HG03103 (cell line): ENCODE data around the gene CCR1.
"Not testable (repeated sequence)": the region's sequence is repeated elsewhere in the genome, so short reads cannot be mapped to it uniquely, and the experiment has no call there.

Experiments used
- ATAC-seq: cut with Tn5 transposase; IDR thresholded peaks from one replicate; pipeline ENCODE4 v1.9.1; 2021; ENCODE audit warnings: low read depth; ENCODE audit not compliant: unreplicated experiment

CCR1 gene

DNA sequence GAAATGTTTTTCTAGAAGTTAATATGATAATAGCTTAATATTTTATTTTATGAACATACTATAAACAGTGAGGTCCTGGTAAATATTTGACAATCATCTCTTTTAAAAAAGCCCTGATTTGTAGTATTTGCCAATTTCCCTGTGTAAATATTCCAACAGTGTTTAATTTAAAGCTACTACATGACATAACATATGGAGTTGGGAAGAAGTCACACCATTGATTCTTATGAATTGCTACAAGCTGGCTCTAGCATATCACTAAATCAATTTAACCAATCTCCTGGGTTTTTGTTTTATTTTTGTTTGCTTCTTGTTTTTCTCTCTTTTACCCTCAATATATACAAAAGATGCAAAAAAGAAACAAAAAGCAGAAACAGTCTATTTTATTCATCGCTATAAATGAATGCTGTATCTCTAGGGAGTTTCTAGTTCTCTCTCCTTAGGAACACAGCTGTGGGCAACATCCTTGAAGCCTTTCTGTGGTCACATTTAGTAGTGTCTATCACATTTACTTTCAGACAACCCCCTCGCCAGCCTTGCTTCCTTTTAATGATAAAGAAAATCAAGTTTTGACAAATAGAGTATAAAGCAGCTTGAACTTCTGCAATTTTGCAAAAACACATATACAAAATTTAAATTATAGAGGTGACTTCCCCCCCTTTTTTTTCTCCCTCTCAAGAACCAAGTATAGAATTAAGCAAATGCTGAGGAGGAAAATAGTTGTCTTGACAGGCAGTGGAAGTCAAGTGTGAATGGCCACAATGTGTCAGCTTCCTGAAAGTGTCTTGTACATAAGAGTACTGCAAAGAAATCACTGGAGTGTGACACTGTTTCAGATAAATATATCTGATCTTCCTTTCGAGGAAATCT is 21.4 kb downstream of the CCR1 start:
- peak; percentile 61 for ATAC-seq

DNA sequence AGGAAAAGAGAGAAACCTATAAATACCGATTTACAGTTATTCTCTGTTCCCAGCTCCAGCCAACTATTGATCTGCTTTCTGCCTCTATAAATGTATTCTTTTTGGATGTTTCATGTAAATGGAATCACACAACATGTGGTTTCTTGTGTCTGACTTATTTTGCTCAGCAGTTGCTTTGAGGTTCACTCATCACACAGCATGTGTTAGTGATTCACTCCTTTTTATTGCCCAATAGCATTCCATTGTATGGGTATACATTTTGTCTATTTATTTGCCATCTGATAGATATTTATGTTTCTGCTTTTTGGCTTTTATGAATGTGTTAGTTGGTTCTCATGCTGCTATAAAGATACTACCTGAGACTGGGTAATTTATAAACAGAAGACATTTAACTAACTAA is 23.6 kb downstream of the CCR1 start:
- ATAC-seq = no peak

DNA sequence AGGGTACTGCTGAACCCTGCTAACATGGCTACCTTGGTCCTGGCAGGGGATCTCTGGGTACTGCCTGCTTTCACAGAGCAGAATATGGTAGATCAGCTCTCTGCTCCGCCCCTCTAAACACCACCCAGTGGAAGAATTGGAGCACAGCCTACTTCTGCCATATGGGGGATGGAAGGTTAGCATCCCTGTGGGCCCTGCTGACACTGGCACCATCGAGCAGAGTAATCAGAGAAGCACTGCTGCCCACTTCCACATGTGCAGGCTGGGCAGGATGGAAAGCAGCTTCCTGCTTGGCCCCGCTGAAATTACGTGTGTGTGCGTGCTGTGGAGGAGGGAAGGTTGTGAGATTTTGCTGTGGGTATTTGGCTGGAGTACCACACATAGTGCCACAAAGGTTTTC is 24.8 kb downstream of the CCR1 start:
- ATAC-seq = no peak

DNA sequence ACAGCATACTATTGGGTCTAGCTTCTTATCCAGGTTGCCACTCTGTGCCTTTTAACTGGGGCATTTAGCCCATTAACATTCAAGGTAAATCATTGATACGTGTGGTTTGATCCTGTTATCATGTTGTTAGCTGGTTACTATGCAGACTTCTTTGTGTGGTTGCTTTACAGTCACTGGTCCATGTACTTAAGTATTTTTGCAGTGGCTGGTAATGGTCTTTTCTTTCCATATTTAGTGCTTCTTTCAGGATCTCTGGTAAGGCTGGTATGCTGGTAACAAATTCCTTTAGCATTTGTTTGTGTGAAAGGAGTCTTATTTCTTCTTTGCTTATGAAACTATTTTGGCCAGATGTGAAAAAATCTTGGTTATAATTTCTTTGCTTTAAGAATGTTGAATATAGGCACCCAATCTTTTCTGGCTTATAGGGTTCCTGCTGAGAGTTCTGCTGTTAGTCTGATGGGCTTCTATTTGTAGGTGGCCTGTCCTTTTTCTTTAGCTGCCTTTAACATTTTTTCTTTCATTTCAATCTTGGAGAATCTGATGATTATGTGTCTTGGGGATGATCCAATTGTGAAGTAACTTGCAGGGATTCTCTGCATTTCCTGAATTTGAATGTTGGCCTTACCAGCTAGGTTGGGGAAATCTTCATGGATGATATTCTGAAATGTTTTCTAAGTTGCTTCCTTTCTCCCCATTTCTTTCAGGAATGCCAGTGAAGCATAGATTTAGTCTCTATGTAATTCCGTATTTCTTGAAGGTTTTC is 39.3 kb downstream of the CCR1 start:
- ATAC-seq = no peak

DNA sequence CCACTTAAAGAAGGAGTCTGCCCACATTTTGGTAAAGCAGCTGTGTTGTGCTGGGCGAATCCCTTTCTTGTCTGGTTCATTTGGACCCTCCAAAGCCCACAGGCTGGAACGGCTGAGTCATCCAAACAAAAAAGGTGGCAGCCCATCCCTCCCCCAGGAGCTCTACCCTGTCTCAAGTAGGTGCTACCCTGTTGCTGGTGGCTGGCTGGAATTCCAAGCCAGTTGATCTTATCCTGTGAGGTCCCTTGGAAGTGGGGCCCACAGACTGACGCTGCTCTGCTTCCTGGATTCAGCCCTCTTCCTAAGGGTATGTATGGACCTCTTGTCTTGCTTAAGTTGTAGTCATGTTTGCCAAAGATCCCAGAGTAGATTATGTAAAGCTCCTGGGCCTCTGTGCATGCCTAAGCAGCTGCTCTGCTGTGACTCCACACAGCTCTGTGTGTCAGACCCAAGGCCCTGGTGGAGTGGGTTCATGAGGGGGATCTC is 44.5 kb downstream of the CCR1 start:
- no peak for ATAC-seq

DNA sequence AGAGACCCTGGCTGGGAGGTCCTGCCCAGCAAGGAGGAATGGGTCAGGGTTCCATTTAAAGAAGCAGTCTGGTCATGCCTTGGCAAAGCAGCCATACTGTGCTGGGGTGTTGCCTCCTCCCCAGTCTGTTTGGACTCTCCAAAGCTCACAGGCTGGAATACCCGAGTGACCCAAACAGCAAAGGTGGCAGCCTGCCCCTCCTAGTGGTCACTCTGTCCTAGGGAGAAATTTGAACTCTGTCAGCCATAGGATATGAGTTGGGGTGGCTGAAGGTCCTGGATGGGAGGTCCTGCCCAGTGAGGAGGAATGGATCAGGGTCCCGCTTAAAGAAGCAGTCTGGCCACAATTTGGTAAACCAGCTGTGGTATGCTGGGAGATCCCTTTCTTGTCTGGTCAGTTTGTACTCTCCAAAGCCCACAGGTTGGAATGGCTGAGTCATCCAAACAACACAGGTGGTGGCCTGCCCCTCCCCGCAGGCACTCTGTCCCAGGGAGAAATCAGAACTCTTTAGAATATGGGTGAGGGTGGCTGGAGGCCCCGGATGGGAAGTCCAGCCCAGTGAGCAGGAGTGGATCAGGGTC is 45.0 kb downstream of the CCR1 start:
- ATAC-seq = no peak

DNA sequence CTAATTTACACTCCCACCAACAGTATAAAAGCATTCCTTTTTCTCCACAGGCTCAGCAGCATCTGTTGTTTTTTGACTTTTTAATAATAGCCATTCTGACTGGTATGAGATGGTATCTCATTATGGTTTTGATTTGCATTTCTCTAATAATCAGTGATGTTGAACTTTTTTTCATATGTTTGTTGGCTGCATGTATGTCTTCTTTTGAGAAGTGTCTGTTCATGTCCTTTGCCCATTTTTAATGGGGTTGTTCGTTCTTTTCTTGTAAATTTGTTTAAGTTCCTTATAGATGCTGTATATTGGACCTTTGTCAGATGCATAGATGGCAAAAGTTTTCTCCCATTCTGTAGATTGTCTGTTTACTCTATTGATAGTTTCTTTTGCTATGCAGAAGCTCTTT is 50.4 kb downstream of the CCR1 start:
- not testable (repeated sequence) for ATAC-seq

DNA sequence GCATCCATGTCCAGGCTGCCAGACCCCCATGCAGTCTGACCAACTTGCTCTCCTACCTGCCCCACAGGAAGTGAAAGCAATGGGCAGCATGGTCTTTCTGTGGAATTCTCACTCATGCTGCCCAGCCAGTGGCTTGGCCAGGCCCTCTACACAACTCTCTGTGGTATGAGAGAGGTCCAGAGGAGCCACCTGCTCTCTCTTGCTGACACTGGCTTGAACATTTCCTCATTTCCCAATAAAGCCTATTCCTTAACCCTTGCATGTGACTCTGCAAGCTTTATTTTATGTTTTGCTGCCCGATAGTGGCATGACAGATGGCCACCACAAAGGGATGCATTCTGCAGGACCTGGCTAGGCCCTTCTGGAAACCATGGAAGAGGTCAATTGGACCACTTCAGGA is 53.8 kb downstream of the CCR1 start:
- ATAC-seq = no peak
